ENCODE measurements around the gene GPC3.

DNA sequence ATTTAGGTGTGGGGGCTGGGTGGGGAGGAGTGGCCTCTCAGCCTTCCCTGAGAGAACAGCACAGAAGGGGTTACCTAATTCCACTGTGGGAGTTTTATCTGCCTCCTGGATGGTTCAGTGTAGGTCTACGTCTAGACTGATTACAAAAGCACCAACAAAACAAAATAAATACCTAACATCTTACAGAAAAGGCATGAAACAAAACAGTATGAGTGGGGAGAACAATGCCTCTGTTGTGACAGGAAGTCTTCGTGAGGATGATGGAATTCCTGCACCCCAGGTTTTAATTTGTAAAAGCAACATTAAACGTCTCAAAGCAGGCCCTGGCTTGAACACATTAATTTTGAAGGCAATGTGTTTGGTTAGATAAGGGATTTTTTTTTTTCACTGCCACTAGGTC is 458.0 kb downstream of the GPC3 start:
- TF ChIP-seq CTCF (conservative IDR thresholded peaks at IDR 0.05; ENCODE audit: low read depth, low read length) (no peak), EZH2 (IDR thresholded peaks at IDR 0.05; ENCODE audit: borderline replicate concordance, low read depth, low read length, poor library complexity, severe bottlenecking) (no peak)
